HepG2 (cell line): ENCODE measurements around the gene SLC38A8. TPM values are rescaled to one million over a fixed set of nuclear protein-coding genes. Genes with fewer than 3 reads are reported as not detected.

Source experiments
- ATAC-seq: fragments of 200-7000 bp; cut with Tn5 transposase; 3 replicates; pipeline ENCODE4 v1.9.1; 2020; ENCODE audit warnings: mild to moderate bottlenecking, moderate library complexity
- BruUV-seq: library from RNA; stranded (reverse); fragments of 400-500 nt; replicated peaks from 2 replicates; lab custom pipeline; 2021; lab: Mats Ljungman, UMichigan
- CTCF ChIA-PET: fragments of 300-600 bp; formaldehyde crosslinking; extraction: SDS; loops from one replicate; lab custom pipeline; 2021; ENCODE audit warnings: low total read pairs, inconsistent platforms, low intra/inter-chr PET ratio; lab: Yijun Ruan, JAX
- POLR2A ChIA-PET: fragments of 350-600 bp; sonication (Branson Sonifier 250); formaldehyde crosslinking; loops from one replicate; lab custom pipeline; 2020; ENCODE audit warnings: antibody characterized with exemption, inconsistent platforms; lab: Yijun Ruan, JAX
- DNase-seq: peaks from one replicate; pipeline ENCODE4 v3.0.0-alpha.2; 2015; ENCODE audit warnings: low spot score
- FAIRE-seq: peaks from 3 replicates; lab custom pipeline; 2011; peaks lifted over from hg19 to GRCh38; lab: Jason Lieb, UNC
- H2AFZ ChIP-seq: one replicate; pipeline ENCODE4 v1.6.1; 2011; ENCODE audit warnings: low read length, inconsistent platforms
- H3K27ac ChIP-seq: fragments of 300-600 bp; 3 replicates; pipeline ENCODE4 v1.8.0; 2011; ENCODE audit warnings: mixed run types, mild to moderate bottlenecking, mixed read lengths, low read length, inconsistent platforms; ENCODE audit not compliant: insufficient read depth; ENCODE audit errors: extremely low read length
- H3K27me3 ChIP-seq, 2 experiments: fragments of 200-600 bp in 1 of 2; 2 replicates in 1 of 2; 3 replicates in 1 of 2; pipeline versions ENCODE4 v1.6.0 to v1.8.0; 2011; ENCODE audit warnings: low read length in 2 of 2, mild to moderate bottlenecking in 2 of 2, moderate library complexity in 2 of 2, inconsistent platforms in 1 of 2; ENCODE audit not compliant: insufficient read depth in 2 of 2, control insufficient read depth in 1 of 2
- H3K36me3 ChIP-seq, 2 experiments: fragments of 200-600 bp in 1 of 2; replicated peaks in 1 of 2; 2 replicates in 1 of 2; 3 replicates in 1 of 2; pipeline versions ENCODE4 v1.5.1 to v1.8.0; 2011; ENCODE audit warnings: low read length in 2 of 2, inconsistent platforms in 1 of 2; ENCODE audit not compliant: insufficient read depth in 2 of 2, control insufficient read depth in 1 of 2
- H3K4me1 ChIP-seq: 2 replicates; pipeline ENCODE4 v1.5.1; 2012; ENCODE audit warnings: low read length, inconsistent platforms; ENCODE audit not compliant: insufficient read depth
- H3K4me2 ChIP-seq: 2 replicates; pipeline ENCODE4 v1.6.0; 2011; ENCODE audit warnings: low read depth, low read length, inconsistent platforms
- H3K4me3 ChIP-seq, 3 experiments: fragments of 200-600 bp in 1 of 3; sonication (generic), shearing (Covaris generic) in 1 of 3; replicated peaks in 1 of 3; 2 replicates each; pipeline ENCODE4 v1.5.1; 2011 to 2016; ENCODE audit warnings: low read length in 3 of 3, inconsistent platforms in 2 of 3, low read depth in 2 of 3, mild to moderate bottlenecking in 2 of 3, control low read depth in 1 of 3, mixed read lengths in 1 of 3; ENCODE audit not compliant: insufficient read depth in 1 of 3
- H3K79me2 ChIP-seq: one replicate; pipeline ENCODE4 v1.6.1; 2011; ENCODE audit warnings: low read length, inconsistent platforms; ENCODE audit not compliant: insufficient read depth
- H3K9ac ChIP-seq: 2 replicates; pipeline ENCODE4 v1.6.0; 2011; ENCODE audit warnings: mild to moderate bottlenecking, low read depth, low read length, inconsistent platforms; ENCODE audit not compliant: insufficient read depth
- H3K9me3 ChIP-seq: 2 replicates; pipeline ENCODE4 v1.5.1; 2012; ENCODE audit warnings: mild to moderate bottlenecking, low read length
- H4K20me1 ChIP-seq: 2 replicates; pipeline ENCODE4 v1.6.0; 2011; ENCODE audit warnings: inconsistent platforms, mild to moderate bottlenecking, low read length, moderate library complexity; ENCODE audit not compliant: insufficient read depth
- ATF7 ChIP-seq, 2 experiments: fragments of 450-650 bp in 1 of 2; sonication (generic) in 1 of 2; formaldehyde crosslinking in 1 of 2; IDR thresholded peaks; 2 replicates each; pipeline versions ENCODE4 v1.4.0 to v1.6.1; 2016 to 2020; ENCODE audit warnings: antibody characterized with exemption in 1 of 2, mild to moderate bottlenecking in 1 of 2, missing genetic modification reagents in 1 of 2
- ELF4 ChIP-seq: sonication (generic); formaldehyde crosslinking; IDR thresholded peaks from 2 replicates; pipeline ENCODE4 v1.5.0; 2020; ENCODE audit warnings: missing genetic modification reagents, mild to moderate bottlenecking, moderate library complexity, borderline replicate concordance
- FOXA3 ChIP-seq: IDR thresholded peaks from 2 replicates; pipeline ENCODE4 v1.6.1; 2016; ENCODE audit warnings: missing genetic modification reagents, missing compliant biosample characterization
- GPN1 ChIP-seq: sonication (generic); formaldehyde crosslinking; IDR thresholded peaks from 2 replicates; pipeline ENCODE4 v1.5.1; 2020; ENCODE audit warnings: missing genetic modification reagents, borderline replicate concordance
- TOE1 ChIP-seq: sonication (generic); formaldehyde crosslinking; IDR thresholded peaks from 2 replicates; pipeline ENCODE4 v1.4.0; 2020; ENCODE audit warnings: mild to moderate bottlenecking, missing genetic modification reagents
- WGBS: methylation state at CpG from one replicate; pipeline ENCODE4 v1.1.6; 2017; ENCODE audit warnings: low lambda C conversion rate; 5-methylcytosine and 5-hydroxymethylcytosine counted together
- in situ Hi-C: cut with HindIII; loops from 2 replicates; pipeline ENCODE4 v1.10.0; 2017; ENCODE audit warnings: low pct_unique_long_range_greater_than_20kb; ENCODE audit not compliant: extremely low pct_ligation_motif_present
- intact Hi-C: fragments of 100-400 bp; cut with micrococcal nuclease; formaldehyde crosslinking; loops from one replicate; pipeline ENCODE4 v1.10.0; 2022; ENCODE audit not compliant: unreplicated experiment
- polyA plus RNA-seq, 8 experiments: library from polyadenylated mRNA; depleted of rRNA in 3 of 8; stranded (reverse) in 7 of 8; unstranded in 1 of 8; fragments of >200 nt; fragmentation: Illumina TruSeq in 4 of 8; extraction: Trizol in 4 of 8; gene quantifications; 2 replicates each; pipeline versions ENCODE4 v1.2.1 to v1.2.3, GENCODE V29; 2011 to 2016; ENCODE audit warnings: low read depth in 4 of 8, missing spikeins in 1 of 8, mixed read lengths in 1 of 8; ENCODE audit not compliant: insufficient read depth in 1 of 8
- total RNA-seq, 5 experiments: library from RNA; depleted of rRNA; stranded (reverse); fragments of >200 nt; fragmentation: Illumina TruSeq; extraction: Trizol; gene quantifications; 2 replicates each; pipeline ENCODE4 v1.2.3, GENCODE V29; 2016; ENCODE audit warnings: low read depth in 1 of 5
- TF ChIP-seq, protein P1 (sequence below): sonication (generic); formaldehyde crosslinking; IDR thresholded peaks from 2 replicates; pipeline ENCODE4 v1.4.0; 2020; ENCODE audit warnings: missing genetic modification reagents
- TF ChIP-seq, protein P2 (sequence below): sonication (generic); formaldehyde crosslinking; IDR thresholded peaks from 2 replicates; pipeline ENCODE4 v1.8.1; 2023; ENCODE audit warnings: missing genetic modification reagents, mild to moderate bottlenecking, borderline replicate concordance

The SLC38A8 gene
- total and polyA plus RNA-seq, 2 of the 13 experiments (the other 11 are each of a cell fraction or from before 2014, with no cell fraction given): 0.24 to 0.37 TPM

DNA sequence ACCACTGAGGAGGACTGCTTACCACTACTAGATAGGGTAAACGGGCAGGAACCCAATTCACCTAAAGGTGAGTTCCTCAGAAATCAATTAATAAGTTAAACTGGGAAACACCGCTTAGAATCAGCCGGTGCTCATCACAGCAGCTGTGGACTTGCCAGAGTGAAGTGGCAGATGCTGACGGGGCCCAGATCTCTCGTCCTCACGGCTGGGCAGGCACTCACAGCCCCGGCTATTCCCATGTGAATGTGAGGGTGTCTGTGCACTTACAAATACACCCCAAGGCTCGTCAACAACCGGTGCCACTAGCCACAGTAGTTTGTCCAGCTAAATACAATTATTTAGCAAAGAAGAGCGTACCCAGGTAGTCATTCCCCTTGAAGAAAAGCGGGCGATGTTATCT, 44.4 kb upstream of the SLC38A8 start:
- no peak overlapping the region for H3K9ac ChIP-seq
- DNase-seq (no peak), ATAC-seq (no peak), FAIRE-seq (no peak)
- no peak for TF ChIP-seq ELF4
- no peak for TF ChIP-seq FOXA3 (CRISPR knock-in tag)
- no peak for TF ChIP-seq GPN1 (CRISPR knock-in tag)
- TF ChIP-seq, protein P1, sequence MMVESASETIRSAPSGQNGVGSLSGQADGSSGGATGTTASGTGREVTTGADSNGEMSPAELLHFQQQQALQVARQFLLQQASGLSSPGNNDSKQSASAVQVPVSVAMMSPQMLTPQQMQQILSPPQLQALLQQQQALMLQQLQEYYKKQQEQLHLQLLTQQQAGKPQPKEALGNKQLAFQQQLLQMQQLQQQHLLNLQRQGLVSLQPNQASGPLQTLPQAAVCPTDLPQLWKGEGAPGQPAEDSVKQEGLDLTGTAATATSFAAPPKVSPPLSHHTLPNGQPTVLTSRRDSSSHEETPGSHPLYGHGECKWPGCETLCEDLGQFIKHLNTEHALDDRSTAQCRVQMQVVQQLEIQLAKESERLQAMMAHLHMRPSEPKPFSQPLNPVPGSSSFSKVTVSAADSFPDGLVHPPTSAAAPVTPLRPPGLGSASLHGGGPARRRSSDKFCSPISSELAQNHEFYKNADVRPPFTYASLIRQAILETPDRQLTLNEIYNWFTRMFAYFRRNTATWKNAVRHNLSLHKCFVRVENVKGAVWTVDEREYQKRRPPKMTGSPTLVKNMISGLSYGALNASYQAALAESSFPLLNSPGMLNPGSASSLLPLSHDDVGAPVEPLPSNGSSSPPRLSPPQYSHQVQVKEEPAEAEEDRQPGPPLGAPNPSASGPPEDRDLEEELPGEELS (CRISPR knock-in tag): no peak
- TF ChIP-seq, protein P2, sequence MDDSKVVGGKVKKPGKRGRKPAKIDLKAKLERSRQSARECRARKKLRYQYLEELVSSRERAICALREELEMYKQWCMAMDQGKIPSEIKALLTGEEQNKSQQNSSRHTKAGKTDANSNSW (CRISPR knock-in tag): no peak
- no peak for TF ChIP-seq ATF7 (IDR thresholded peaks at IDR 0.05)
- no peak for TF ChIP-seq ATF7 (CRISPR knock-in tag; IDR thresholded peaks at IDR 0.05)
- no peak for TF ChIP-seq TOE1 (CRISPR knock-in tag)
- WGBS: 95% methylated on average over 12 of the region's 12 CpGs
- H3K27me3 ChIP-seq: no peaks in the 10 kb centered on the region
- H3K79me2 ChIP-seq: no peaks in the 10 kb centered on the region
- BruUV-seq: no TSS peak
- peaks cover 4% of the 10 kb centered on the region; the same call in 1 of the 2 replicates for H4K20me1 ChIP-seq
- in situ Hi-C loops: loop anchor here (5.0 kb wide), 1 partner anchor 90 kb away; no protein-coding TSS in a partner anchor
- peaks cover 34 to 87% of the 10 kb centered on the region in 2 experiments for H3K36me3 ChIP-seq
- intact Hi-C loops: no loop called here
- ChIA-PET CTCF (no interaction called here), POLR2A (interaction anchor here (1.7 kb wide), 1 partner anchor 52 kb away, joined by 4 read pairs; no protein-coding TSS in a partner anchor)
- H2AFZ ChIP-seq: no peak overlapping the region
- H3K4me2 ChIP-seq: no peak overlapping the region
- H3K4me3 ChIP-seq: no peak overlapping the region
- H3K4me1 ChIP-seq: no peaks in the 10 kb centered on the region
- no peaks in the 10 kb centered on the region for H3K9me3 ChIP-seq
- H3K27ac ChIP-seq: no peak overlapping the region
